Natural killer cell (primary cell): ENCODE results near the gene OPRL1. TPM values are rescaled to one million over a fixed set of nuclear protein-coding genes. Genes with fewer than 3 reads are reported as not detected.

Experiments
- ATAC-seq, 3 donors: fragments of 150-1000 bp in 2 of 3; fragments of 200-7000 bp in 1 of 3; cut with Tn5 transposase; 1 replicate in 1 of 3; 2 replicates in 2 of 3; pipeline ENCODE4 v1.10.0; 2021; ENCODE audit warnings: mild to moderate bottlenecking in 2 of 3, moderate library complexity in 2 of 3
- DNase-seq, 2 donors: peaks; one replicate each; pipeline versions ENCODE4 v3.0.0 to v3.0.0-alpha.2; 2013 to 2021; ENCODE audit warnings: mixed read lengths in 1 of 2
- H3K27ac ChIP-seq: one replicate; pipeline ENCODE4 v1.5.1; 2013; ENCODE audit warnings: mild to moderate bottlenecking, low read length
- H3K27me3 ChIP-seq: one replicate; pipeline ENCODE4 v1.6.1; 2013; ENCODE audit warnings: low read length; ENCODE audit not compliant: control insufficient read depth, insufficient read depth
- H3K36me3 ChIP-seq: one replicate; pipeline ENCODE4 v1.6.1; 2013; ENCODE audit warnings: low read length; ENCODE audit not compliant: control insufficient read depth, insufficient read depth
- H3K4me1 ChIP-seq: one replicate; pipeline ENCODE4 v1.6.1; 2013; ENCODE audit warnings: low read length; ENCODE audit not compliant: control insufficient read depth, insufficient read depth
- H3K4me3 ChIP-seq: one replicate; pipeline ENCODE4 v1.5.1; 2013; ENCODE audit warnings: low read length
- H3K9me3 ChIP-seq: one replicate; pipeline ENCODE4 v1.6.1; 2013; ENCODE audit warnings: low read length; ENCODE audit not compliant: control insufficient read depth, insufficient read depth
- H3K27ac Mint-ChIP-seq, 2 donors: one replicate each; pipeline ENCODE4 v1.8.0; 2022; ENCODE audit warnings: mild to moderate bottlenecking in 2 of 2, mixed read lengths in 2 of 2, moderate library complexity in 1 of 2
- H3K27me3 Mint-ChIP-seq, 2 donors: one replicate each; pipeline ENCODE4 v1.8.0; 2022; ENCODE audit warnings: low read depth in 2 of 2, mixed read lengths in 2 of 2
- H3K36me3 Mint-ChIP-seq: one replicate; pipeline ENCODE4 v1.8.0; 2022; ENCODE audit warnings: mixed read lengths
- H3K4me1 Mint-ChIP-seq, 2 donors: one replicate each; pipeline ENCODE4 v1.8.0; 2022; ENCODE audit warnings: mixed read lengths in 2 of 2
- H3K4me3 Mint-ChIP-seq: one replicate; pipeline ENCODE4 v1.8.0; 2022; ENCODE audit warnings: mild to moderate bottlenecking, moderate library complexity, mixed read lengths
- H3K9me3 Mint-ChIP-seq, 2 donors: one replicate each; pipeline ENCODE4 v1.8.0; 2022; ENCODE audit warnings: mixed read lengths in 2 of 2
- CTCF ChIP-seq: fragments of 200-600 bp; IDR thresholded peaks from one replicate; pipeline ENCODE4 v1.8.0; 2022; ENCODE audit warnings: antibody characterized with exemption
- WGBS: methylation state at CpG from one replicate; pipeline ENCODE4 v1.1.7; 2013; ENCODE audit warnings: missing lambda C conversion rate; ENCODE audit not compliant: insufficient coverage; 5-methylcytosine and 5-hydroxymethylcytosine counted together
- intact Hi-C: fragments of 100-400 bp; cut with micrococcal nuclease; formaldehyde crosslinking; loops from one replicate; pipeline ENCODE4 v1.14.2; 2022
- total RNA-seq, 4 donors: library from RNA; stranded (reverse); fragments of 120-200 nt in 1 of 4; gene quantifications; one replicate each; pipeline versions ENCODE4 v1.2.3 to v1.2.4, GENCODE V29; 2013 to 2022

The OPRL1 gene
- total RNA-seq, 3 donors from 2014 or later (not counting 1 experiment from before 2014, with no cell fraction given), result 1.2 to 2.2 (median 1.4) TPM

GRCh38 chr20:64108731-64109681 is 29.1 kb downstream of the OPRL1 start:
- H3K4me3 Mint-ChIP-seq, result no peak overlapping the region
- no peak overlapping the region for H3K27ac Mint-ChIP-seq
- H3K27me3 ChIP-seq, result no peaks in the 10 kb centered on the region
- H3K36me3 Mint-ChIP-seq, result no peaks in the 10 kb centered on the region
- no peaks in the 10 kb centered on the region for H3K9me3 Mint-ChIP-seq
- no peak overlapping the region for H3K4me3 ChIP-seq
- TF ChIP-seq CTCF, result no peak
- H3K4me1 ChIP-seq, result peaks cover 10% of the 10 kb centered on the region
- no peak overlapping the region for H3K27ac ChIP-seq
- peaks cover 0 to 11% of the 10 kb centered on the region in 2 donors for H3K4me1 Mint-ChIP-seq
- no peaks in the 10 kb centered on the region for H3K36me3 ChIP-seq
- WGBS, result 84% methylated on average over 26 of the region's 26 CpGs
- DNase-seq, result no peak
- H3K9me3 ChIP-seq, result no peaks in the 10 kb centered on the region
- intact Hi-C loops, result no loop called here
- no peak for ATAC-seq
- H3K27me3 Mint-ChIP-seq, result peaks cover 0 to 9% of the 10 kb centered on the region in 2 donors

- Histone ChIP-seq H3K4me1 (peaks cover 10% of the 10 kb centered on the region), H3K9me3 (no peaks in the 10 kb centered on the region), H3K36me3 (no peaks in the 10 kb centered on the region), H3K27me3 (no peaks in the 10 kb centered on the region), H3K4me3 (no peak overlapping the region), H3K27ac (no peak overlapping the region)
- intact Hi-C loops, result no loop called here
- TF ChIP-seq CTCF, result no peak
- H3K9me3 Mint-ChIP-seq, result no peaks in the 10 kb centered on the region
- no peak overlapping the region for H3K4me3 Mint-ChIP-seq
- H3K27me3 Mint-ChIP-seq, result peaks cover 0 to 6% of the 10 kb centered on the region in 2 donors
- DNase-seq, result peak in 1 of 2 donors; percentile 7
- 75% methylated on average over 16 of the region's 16 CpGs for WGBS
- no peaks in the 10 kb centered on the region for H3K36me3 Mint-ChIP-seq
- H3K4me1 Mint-ChIP-seq, result peaks cover 0 to 11% of the 10 kb centered on the region in 2 donors
- no peak overlapping the region for H3K27ac Mint-ChIP-seq
- ATAC-seq, result no peak
Measured at GRCh38 chr20:64109831-64110391, 30.0 kb downstream of the OPRL1 start.

- DNase-seq, result no peak
- Mint-ChIP-seq H3K4me1 (peaks cover 0 to 11% of the 10 kb centered on the region in 2 donors), H3K9me3 (no peaks in the 10 kb centered on the region), H3K27ac (no peak overlapping the region), H3K4me3 (no peak overlapping the region), H3K27me3 (peaks cover 0 to 6% of the 10 kb centered on the region in 2 donors), H3K36me3 (no peaks in the 10 kb centered on the region)
- intact Hi-C loops, result no loop called here
- TF ChIP-seq CTCF, result no peak
- no peak overlapping the region for H3K4me3 ChIP-seq
- peaks cover 10% of the 10 kb centered on the region for H3K4me1 ChIP-seq
- 89% methylated on average over 10 of the region's 10 CpGs for WGBS
- no peaks in the 10 kb centered on the region for H3K27me3 ChIP-seq
- no peak overlapping the region for H3K27ac ChIP-seq
- no peak for ATAC-seq
- H3K36me3 ChIP-seq, result no peaks in the 10 kb centered on the region
- no peaks in the 10 kb centered on the region for H3K9me3 ChIP-seq
Measured at GRCh38 chr20:64110411-64111068, 30.7 kb downstream of the OPRL1 start.
